Measurements from ENCODE around the gene MYL3.

DNA sequence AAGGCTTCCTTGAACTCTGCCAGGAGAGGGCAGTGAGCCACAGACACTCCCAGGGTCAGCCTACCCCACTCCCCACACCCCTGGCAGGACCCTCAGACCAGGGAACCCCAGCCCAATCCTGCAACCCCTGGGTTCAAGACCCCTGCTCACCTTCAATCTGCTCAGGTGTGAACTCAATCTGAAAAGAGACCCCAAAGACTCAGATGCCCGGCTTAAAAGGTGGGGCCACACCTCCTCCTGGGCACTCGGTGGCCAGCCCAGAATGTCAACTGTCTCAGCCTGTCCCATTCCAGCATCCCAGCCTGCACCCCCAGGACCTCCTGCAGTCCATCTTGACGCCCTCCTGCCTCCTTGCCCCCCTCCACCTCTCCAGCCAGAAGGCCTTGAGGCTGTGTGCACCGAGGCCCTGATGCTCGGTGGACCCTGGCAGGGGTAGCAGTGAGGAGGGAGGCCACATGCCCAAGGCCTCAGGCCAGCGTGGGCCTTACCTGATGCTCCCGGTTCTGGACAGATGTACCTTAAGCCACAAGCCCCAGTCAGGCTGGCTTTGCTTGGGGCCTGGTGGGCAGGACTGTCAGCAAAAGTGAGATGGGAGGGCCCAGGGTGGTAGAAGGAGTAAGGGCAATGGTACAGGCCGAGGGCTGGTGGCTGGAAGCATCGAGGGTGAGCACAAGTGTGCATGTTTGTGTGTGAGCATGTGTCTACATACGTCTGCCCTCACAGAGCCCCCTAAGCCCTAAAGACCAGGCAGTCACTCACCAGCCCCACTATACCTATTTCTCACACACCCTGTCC is 2.2 kb downstream of the MYL3 start:
- TF ChIP-seq POLR2A (IDR thresholded peaks at IDR 0.05; ENCODE audit: low read length) (no peak), GATA1 (IDR thresholded peaks at IDR 0.05; ENCODE audit: low read depth, low read length) (no peak)

Measured in erythroblast (primary cell).